ENCODE measurements around the gene STAMBP. TPM values are rescaled to one million over a fixed set of nuclear protein-coding genes. Genes with fewer than 3 reads are reported as not detected.

Gene STAMBP
- total and polyA plus RNA-seq, 2 of the 4 experiments (the other 2 are of a cell fraction): 29.7 to 38.7 TPM

DNA sequence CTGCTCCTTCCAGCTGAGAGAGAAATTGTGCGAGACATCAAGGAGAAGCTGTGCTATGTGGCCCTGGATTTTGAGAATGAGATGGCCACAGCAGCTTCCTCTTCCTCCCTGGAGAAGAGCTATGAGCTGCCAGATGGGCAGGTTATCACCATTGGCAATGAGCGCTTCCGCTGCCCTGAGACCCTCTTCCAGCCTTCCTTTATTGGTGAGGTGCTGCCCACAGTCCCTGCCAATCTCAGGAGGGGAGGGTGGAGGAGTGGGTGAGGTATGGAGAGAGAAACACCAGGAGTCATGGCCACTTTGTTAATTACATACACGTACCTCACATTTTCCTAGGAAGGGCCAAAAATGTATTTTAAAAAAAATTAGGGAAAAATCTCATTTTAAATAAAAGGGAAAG lies 85.9 kb downstream of the STAMBP start:
- no peak overlapping the region for H3K56ac ChIP-seq (ENCODE audit: extremely low read depth, insufficient read depth, low read length)
- H3K79me1 ChIP-seq (ENCODE audit: low read depth in 1 of 2, low read length in 2 of 2): peaks cover 6 to 19% of the 10 kb centered on the region in 2 experiments
- H3K9me3 ChIP-seq (ENCODE audit: control insufficient read depth, insufficient read depth, low read length): no peaks in the 10 kb centered on the region
- H4K8ac ChIP-seq (ENCODE audit: low read depth in 2 of 2, low read length in 2 of 2): no peak overlapping the region
- H3K4me1 ChIP-seq (ENCODE audit: control insufficient read depth, insufficient read depth, low read length): no peaks in the 10 kb centered on the region
- peak overlapping the region; percentile 68 for H2AK9ac ChIP-seq (replicated peaks; ENCODE audit: low read depth, low read length, poor library complexity)
- H3K9ac ChIP-seq (ENCODE audit: low read depth, low read length): no peak overlapping the region
- no peak overlapping the region for H3K4me2 ChIP-seq (ENCODE audit: low read depth, low read length)
- ChIA-PET POLR2A (ENCODE audit: unreplicated experiment) (no interaction called here), CTCF (no interaction called here)
- no peak overlapping the region for H3K23ac ChIP-seq (ENCODE audit: low read depth, low read length)
- H4K91ac ChIP-seq (ENCODE audit: insufficient read depth, low read depth, low read length): no peak overlapping the region
- no peak overlapping the region for H3K18ac ChIP-seq (ENCODE audit: low read depth, low read length)
- no peak overlapping the region for H3K27ac ChIP-seq (ENCODE audit: insufficient read depth, low read length)
- dilution Hi-C loops (cut with HindIII; ENCODE audit: low sequenced_read_pairs, unreplicated experiment): no loop called here
- H3K14ac ChIP-seq (replicated peaks; ENCODE audit: low read depth, low read length): no peak overlapping the region
- peaks cover 67% of the 10 kb centered on the region for H3K36me3 ChIP-seq (ENCODE audit: control insufficient read depth, insufficient read depth, low read length)
- no TSS peak for BruUV-seq (replicated peaks)
- H2BK120ac ChIP-seq (ENCODE audit: low read depth, low read length): no peak overlapping the region
- H2BK5ac ChIP-seq (ENCODE audit: low read depth, low read length, poor library complexity, severe bottlenecking): no peak overlapping the region
- H2AFZ ChIP-seq (replicated peaks; ENCODE audit: low read length, poor library complexity): no peak overlapping the region
- DNase-seq: no peak
- no peak overlapping the region for H2BK15ac ChIP-seq (ENCODE audit: low read depth, low read length)
- H3K27me3 ChIP-seq (ENCODE audit: control insufficient read depth, insufficient read depth, low read length): no peaks in the 10 kb centered on the region
- H3K4me3 ChIP-seq (ENCODE audit: insufficient read depth, low read depth, low read length): no peak overlapping the region
- ATAC-seq (ENCODE audit: low read depth): no peak
- TF ChIP-seq, protein P1, sequence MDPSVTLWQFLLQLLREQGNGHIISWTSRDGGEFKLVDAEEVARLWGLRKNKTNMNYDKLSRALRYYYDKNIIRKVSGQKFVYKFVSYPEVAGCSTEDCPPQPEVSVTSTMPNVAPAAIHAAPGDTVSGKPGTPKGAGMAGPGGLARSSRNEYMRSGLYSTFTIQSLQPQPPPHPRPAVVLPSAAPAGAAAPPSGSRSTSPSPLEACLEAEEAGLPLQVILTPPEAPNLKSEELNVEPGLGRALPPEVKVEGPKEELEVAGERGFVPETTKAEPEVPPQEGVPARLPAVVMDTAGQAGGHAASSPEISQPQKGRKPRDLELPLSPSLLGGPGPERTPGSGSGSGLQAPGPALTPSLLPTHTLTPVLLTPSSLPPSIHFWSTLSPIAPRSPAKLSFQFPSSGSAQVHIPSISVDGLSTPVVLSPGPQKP (IDR thresholded peaks at IDR 0.05; ENCODE audit: borderline replicate concordance, low read depth, low read length): no peak
- TF ChIP-seq RFX5 (IDR thresholded peaks at IDR 0.05; ENCODE audit: low read depth, low read length): no peak
- no peak for TF ChIP-seq CHD1 (IDR thresholded peaks at IDR 0.05; ENCODE audit: low read depth, low read length)
- TF ChIP-seq CEBPB (IDR thresholded peaks at IDR 0.05; ENCODE audit: low read depth, low read length): no peak
- TF ChIP-seq RAD21 (IDR thresholded peaks at IDR 0.05; ENCODE audit: low read length): no peak
- TF ChIP-seq MXI1 (IDR thresholded peaks at IDR 0.05; ENCODE audit: borderline replicate concordance, low read depth, low read length): no peak
- no peak for TF ChIP-seq RCOR1 (IDR thresholded peaks at IDR 0.05; ENCODE audit: insufficient replicate concordance, low read length)
- no peak for TF ChIP-seq MAFK (IDR thresholded peaks at IDR 0.05; ENCODE audit: low read depth, low read length)
- TF ChIP-seq SMC3 (IDR thresholded peaks at IDR 0.05; ENCODE audit: low read depth, low read length): no peak
- TF ChIP-seq NFE2L2 (IDR thresholded peaks at IDR 0.05; ENCODE audit: low read depth, low read length): no peak
- no peak for TF ChIP-seq POLR2A (IDR thresholded peaks at IDR 0.05; ENCODE audit: low read depth, low read length)
- TF ChIP-seq FOS (IDR thresholded peaks at IDR 0.05; ENCODE audit: low read depth, low read length): no peak
- H2BK20ac ChIP-seq (ENCODE audit: low read depth, low read length): no peak overlapping the region
- in situ Hi-C loops (cut with MboI; ENCODE audit: low sequenced_read_pairs): no loop called here
- no peaks in the 10 kb centered on the region for H3K9me1 ChIP-seq (ENCODE audit: insufficient read depth, low read length)
- no peak overlapping the region for H3K4ac ChIP-seq (ENCODE audit: low read depth, low read length)
- H2AK5ac ChIP-seq (ENCODE audit: low read depth, low read length): no peak overlapping the region
- intact Hi-C loops (cut with micrococcal nuclease): no loop called here
- 100% methylated on average over 1 of the region's 4 CpGs; no CpG with 5 or more reads in 1 of the 2 experiments for WGBS, 2 experiments (ENCODE audit: extremely low coverage in 2 of 2, insufficient read length in 1 of 2)
- peaks cover 35% of the 10 kb centered on the region for H4K20me1 ChIP-seq (ENCODE audit: insufficient read depth, low read length)
- no peak overlapping the region for H4K5ac ChIP-seq (ENCODE audit: low read depth, low read length)

Data from IMR-90 (cell line).